ENCODE results near the gene PPARGC1A. TPM values are rescaled to one million over a fixed set of nuclear protein-coding genes. Genes with fewer than 3 reads are reported as not detected.

The PPARGC1A gene
- total RNA-seq, 1 donor from 2014 or later: 2.2 TPM

DNA sequence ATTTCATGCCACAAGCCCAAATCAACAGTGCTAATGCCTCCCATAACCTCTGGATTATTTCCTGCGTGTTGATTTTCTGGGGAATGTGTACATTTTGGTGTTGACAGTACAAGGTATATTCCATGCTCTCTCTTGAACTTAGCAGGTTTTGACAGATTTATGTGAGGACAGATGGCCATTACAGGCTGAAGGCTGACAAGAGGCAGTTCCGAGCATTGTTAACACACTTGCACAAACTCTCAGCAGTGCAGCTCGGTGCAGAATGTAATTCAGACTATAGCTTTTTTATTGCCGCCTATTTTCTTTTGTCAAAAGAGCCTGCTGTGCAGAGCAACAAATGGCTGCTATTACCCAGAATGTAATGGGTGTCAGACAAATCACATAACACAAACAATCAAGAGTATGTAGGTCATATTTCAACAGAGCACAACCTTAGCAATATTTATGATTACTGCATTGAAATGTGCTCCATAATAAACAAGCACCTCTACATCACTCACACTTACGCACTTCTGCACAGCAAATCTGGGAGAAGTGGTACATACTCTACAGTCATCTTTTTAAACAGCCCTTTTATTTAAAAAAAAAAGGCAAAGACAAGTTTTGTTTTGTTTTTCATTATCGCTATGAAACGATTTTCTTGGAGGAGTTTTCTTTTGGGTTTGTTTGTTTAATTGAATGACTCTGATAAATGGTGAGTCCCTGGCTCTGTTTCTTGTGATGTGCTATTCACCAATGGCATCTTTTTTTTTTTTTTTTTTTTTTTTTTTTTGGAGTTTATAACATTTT, 71.6 kb downstream of the PPARGC1A start:
- TF ChIP-seq, protein P1, sequence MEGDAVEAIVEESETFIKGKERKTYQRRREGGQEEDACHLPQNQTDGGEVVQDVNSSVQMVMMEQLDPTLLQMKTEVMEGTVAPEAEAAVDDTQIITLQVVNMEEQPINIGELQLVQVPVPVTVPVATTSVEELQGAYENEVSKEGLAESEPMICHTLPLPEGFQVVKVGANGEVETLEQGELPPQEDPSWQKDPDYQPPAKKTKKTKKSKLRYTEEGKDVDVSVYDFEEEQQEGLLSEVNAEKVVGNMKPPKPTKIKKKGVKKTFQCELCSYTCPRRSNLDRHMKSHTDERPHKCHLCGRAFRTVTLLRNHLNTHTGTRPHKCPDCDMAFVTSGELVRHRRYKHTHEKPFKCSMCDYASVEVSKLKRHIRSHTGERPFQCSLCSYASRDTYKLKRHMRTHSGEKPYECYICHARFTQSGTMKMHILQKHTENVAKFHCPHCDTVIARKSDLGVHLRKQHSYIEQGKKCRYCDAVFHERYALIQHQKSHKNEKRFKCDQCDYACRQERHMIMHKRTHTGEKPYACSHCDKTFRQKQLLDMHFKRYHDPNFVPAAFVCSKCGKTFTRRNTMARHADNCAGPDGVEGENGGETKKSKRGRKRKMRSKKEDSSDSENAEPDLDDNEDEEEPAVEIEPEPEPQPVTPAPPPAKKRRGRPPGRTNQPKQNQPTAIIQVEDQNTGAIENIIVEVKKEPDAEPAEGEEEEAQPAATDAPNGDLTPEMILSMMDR (IDR thresholded peaks at IDR 0.05): no peak
- Mint-ChIP-seq H3K9me3 (ENCODE audit: low read depth) (no peaks in the 10 kb centered on the region), H3K27ac (ENCODE audit: unreplicated experiment) (no peak overlapping the region), H3K4me3 (ENCODE audit: unreplicated experiment) (no peak overlapping the region), H3K27me3 (ENCODE audit: low read depth) (no peaks in the 10 kb centered on the region), H3K4me1 (ENCODE audit: low read depth) (peaks cover 9% of the 10 kb centered on the region), H3K36me3 (ENCODE audit: low read depth) (peaks cover 5% of the 10 kb centered on the region)
- no peak for DNase-seq (ENCODE audit: low spot score)

DNA sequence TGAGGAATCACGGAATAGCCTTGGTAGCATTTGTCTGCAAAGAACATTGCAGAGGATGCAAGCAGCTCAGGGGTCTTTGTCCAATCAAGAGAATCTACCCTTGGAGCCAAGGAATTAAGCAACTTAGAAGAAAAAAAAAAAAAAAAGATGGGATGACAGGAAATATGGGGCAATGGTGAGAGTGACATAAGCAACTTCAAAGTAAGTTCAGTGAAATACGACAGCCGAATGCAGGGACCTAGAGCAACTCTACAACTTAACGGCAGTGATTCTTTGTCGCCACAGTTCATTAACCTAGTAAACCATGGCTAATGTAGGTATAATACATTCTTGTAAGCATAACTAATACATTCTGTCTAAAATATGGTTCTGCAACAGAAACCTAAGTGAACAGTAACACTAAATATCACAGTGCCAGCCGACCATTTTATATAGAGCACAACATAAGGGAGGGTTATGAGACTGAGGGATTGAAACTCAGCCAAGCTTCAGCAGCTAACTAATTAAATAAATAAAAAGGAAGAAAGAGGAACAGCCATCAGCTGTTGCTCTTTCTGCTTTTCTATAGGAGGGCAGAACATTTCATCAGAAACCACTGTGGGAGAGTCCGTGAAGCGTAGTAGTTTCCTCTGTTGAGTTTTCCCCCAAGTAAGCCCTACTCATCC, 74.7 kb downstream of the PPARGC1A start:
- Mint-ChIP-seq H3K4me3 (ENCODE audit: unreplicated experiment) (no peak overlapping the region), H3K4me1 (ENCODE audit: low read depth) (peaks cover 9% of the 10 kb centered on the region), H3K27ac (ENCODE audit: unreplicated experiment) (no peak overlapping the region), H3K9me3 (ENCODE audit: low read depth) (no peaks in the 10 kb centered on the region), H3K27me3 (ENCODE audit: low read depth) (no peaks in the 10 kb centered on the region), H3K36me3 (ENCODE audit: low read depth) (peaks cover 8% of the 10 kb centered on the region)
- DNase-seq (ENCODE audit: low spot score): no peak
- TF ChIP-seq, protein P1 (IDR thresholded peaks at IDR 0.05): no peak

DNA sequence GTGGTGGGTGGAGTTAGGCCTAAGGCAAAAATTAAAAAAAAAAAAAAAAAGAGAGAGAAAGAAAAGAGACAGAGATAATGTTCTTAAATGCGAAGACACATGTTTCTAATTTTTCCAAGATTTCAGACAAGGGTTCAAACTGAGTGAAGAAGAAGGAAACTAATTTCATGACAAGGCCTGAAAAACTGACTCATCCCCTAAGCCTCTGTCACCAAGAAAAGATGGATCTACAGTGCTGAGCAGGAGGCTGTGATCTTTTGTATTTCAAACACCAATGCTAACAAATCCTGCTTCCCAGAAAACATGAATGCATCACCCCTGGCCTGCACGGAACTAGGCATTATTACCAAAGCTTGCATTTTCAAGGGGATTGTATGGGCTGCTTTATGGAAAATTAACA, 75.3 kb downstream of the PPARGC1A start:
- TF ChIP-seq, protein P1 (IDR thresholded peaks at IDR 0.05): no peak
- no peak for DNase-seq (ENCODE audit: low spot score)
- Mint-ChIP-seq H3K36me3 (ENCODE audit: low read depth) (peaks cover 8% of the 10 kb centered on the region), H3K4me3 (ENCODE audit: unreplicated experiment) (no peak overlapping the region), H3K27me3 (ENCODE audit: low read depth) (no peaks in the 10 kb centered on the region), H3K9me3 (ENCODE audit: low read depth) (no peaks in the 10 kb centered on the region), H3K4me1 (ENCODE audit: low read depth) (peaks cover 7% of the 10 kb centered on the region), H3K27ac (ENCODE audit: unreplicated experiment) (no peak overlapping the region)

DNA sequence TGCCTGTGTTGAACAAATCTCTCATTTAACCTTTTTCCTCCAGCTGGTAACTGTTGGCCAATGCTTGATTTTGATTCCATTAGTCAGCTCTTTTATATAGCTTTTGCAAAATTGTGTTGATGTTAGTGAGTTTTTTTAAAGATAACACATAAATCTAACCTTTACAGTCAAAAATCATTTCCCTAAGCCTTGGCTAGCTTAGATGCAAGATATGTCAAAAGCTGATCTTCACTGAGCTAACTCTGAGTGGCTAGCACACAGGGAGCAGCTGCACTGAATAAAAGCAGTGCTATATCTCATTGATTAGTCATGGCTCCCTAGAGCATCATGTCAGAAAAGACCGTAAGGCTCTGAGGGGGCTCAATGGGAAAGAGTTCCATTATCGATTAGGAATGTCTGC, 78.7 kb downstream of the PPARGC1A start:
- H3K27me3 Mint-ChIP-seq (ENCODE audit: low read depth): no peaks in the 10 kb centered on the region
- no peak overlapping the region for H3K27ac Mint-ChIP-seq (ENCODE audit: unreplicated experiment)
- no peak for DNase-seq (ENCODE audit: low spot score)
- peaks cover 8% of the 10 kb centered on the region for H3K36me3 Mint-ChIP-seq (ENCODE audit: low read depth)
- TF ChIP-seq, protein P1 (IDR thresholded peaks at IDR 0.05): no peak
- H3K4me1 Mint-ChIP-seq (ENCODE audit: low read depth): peaks cover under 1% of the 10 kb centered on the region
- H3K4me3 Mint-ChIP-seq (ENCODE audit: unreplicated experiment): no peak overlapping the region
- no peaks in the 10 kb centered on the region for H3K9me3 Mint-ChIP-seq (ENCODE audit: low read depth)

DNA sequence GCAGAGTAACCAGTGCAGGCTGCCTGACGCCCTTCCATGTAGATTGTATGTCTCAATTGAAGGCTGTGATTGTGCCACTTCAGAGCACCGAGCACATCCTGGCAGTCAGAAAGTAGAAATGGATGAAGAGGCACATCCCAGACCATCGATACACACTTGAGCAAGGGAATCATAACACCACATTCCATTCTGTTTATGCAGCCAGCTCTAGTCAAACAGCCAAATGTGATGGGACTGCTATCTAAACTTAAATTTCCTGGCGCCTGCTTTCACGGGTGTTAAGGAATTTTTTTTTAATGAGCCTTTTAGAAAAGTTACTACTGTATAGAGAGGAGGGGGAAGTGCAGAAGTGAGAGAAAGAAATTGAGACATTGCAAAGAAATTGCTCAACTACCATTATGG, 84.4 kb downstream of the PPARGC1A start:
- Mint-ChIP-seq H3K36me3 (ENCODE audit: low read depth) (no peaks in the 10 kb centered on the region), H3K27ac (ENCODE audit: unreplicated experiment) (peak overlapping the region; percentile 45), H3K9me3 (ENCODE audit: low read depth) (peaks cover 7% of the 10 kb centered on the region), H3K4me3 (ENCODE audit: unreplicated experiment) (no peak overlapping the region), H3K27me3 (ENCODE audit: low read depth) (no peaks in the 10 kb centered on the region), H3K4me1 (ENCODE audit: low read depth) (peaks cover 18% of the 10 kb centered on the region)
- TF ChIP-seq, protein P1 (IDR thresholded peaks at IDR 0.05): no peak
- no peak for DNase-seq (ENCODE audit: low spot score)
